ENCODE data around the gene SP8. TPM values are rescaled to one million over a fixed set of nuclear protein-coding genes. Genes with fewer than 3 reads are reported as not detected.

The SP8 gene
- total and polyA plus RNA-seq, 9 of the 15 experiments (the other 6 are each of a cell fraction or from before 2014, with no cell fraction given): 0.04 to 1.2 (median 0.19) TPM

GRCh38 chr7:20786779-20787659, at the start of gene SP8 (continued):
- peak; percentile 50 for TF ChIP-seq BRD9 (IDR thresholded peaks at IDR 0.05; ENCODE audit: low read depth, partially characterized antibody)
- TF ChIP-seq E2F6 (IDR thresholded peaks at IDR 0.05; ENCODE audit: borderline replicate concordance in 1 of 2, extremely low read depth in 1 of 2, insufficient read depth in 1 of 2, insufficient read length in 1 of 2, low read depth in 1 of 2, low read length in 1 of 2, poor library complexity in 1 of 2, severe bottlenecking in 1 of 2): peak in 1 of 2 experiments; percentile 71
- no peak for TF ChIP-seq ZMIZ1 (IDR thresholded peaks at IDR 0.05; ENCODE audit: low read depth in 2 of 2, low read length in 2 of 2)
- no peak for TF ChIP-seq PRPF4 (IDR thresholded peaks at IDR 0.05; ENCODE audit: insufficient read depth, low read depth, low read length, poor library complexity, severe bottlenecking)
- TF ChIP-seq ZNF589 (CRISPR knock-in tag; IDR thresholded peaks at IDR 0.05; ENCODE audit: low read depth): no peak
- no peak for TF ChIP-seq COPS2 (conservative IDR thresholded peaks at IDR 0.05)
- TF ChIP-seq ZNF274 (IDR thresholded peaks at IDR 0.05; ENCODE audit: borderline replicate concordance, low read depth, low read length): no peak
- no peak for TF ChIP-seq ZNF668 (CRISPR knock-in tag; IDR thresholded peaks at IDR 0.05)
- no peak for TF ChIP-seq E2F5 (CRISPR knock-in tag; IDR thresholded peaks at IDR 0.05)
- TF ChIP-seq CBFA2T3 (IDR thresholded peaks at IDR 0.05): peak; percentile 47; the same call in 1 of the 2 replicates
- no peak; the same call in 1 of the 2 replicates for TF ChIP-seq POLR2AphosphoS5 (IDR thresholded peaks at IDR 0.05; ENCODE audit: control insufficient read depth, insufficient read depth, low read depth, low read length)
- no peak for TF ChIP-seq SNRNP70 (optimal IDR thresholded peaks at IDR 0.05; ENCODE audit: low read depth, low read length)
- TF ChIP-seq IRF2 (CRISPR knock-in tag; IDR thresholded peaks at IDR 0.05): no peak
- no peak for TF ChIP-seq ELK3 (CRISPR knock-in tag; IDR thresholded peaks at IDR 0.05)
- peak; percentile 71; the same call in 1 of the 2 replicates for TF ChIP-seq ZBTB26 (CRISPR knock-in tag; IDR thresholded peaks at IDR 0.05)
- TF ChIP-seq STAG1 (CRISPR knock-in tag; IDR thresholded peaks at IDR 0.05; ENCODE audit: borderline replicate concordance): no peak
- no peak for TF ChIP-seq U2AF1 (optimal IDR thresholded peaks at IDR 0.05; ENCODE audit: low read depth, low read length)
- peak; percentile 74 for TF ChIP-seq ZEB2 (IDR thresholded peaks at IDR 0.05)
- no peak for TF ChIP-seq KLF10 (CRISPR knock-in tag; IDR thresholded peaks at IDR 0.05)
